Nephron (organoid): Measurements from ENCODE around the gene NIM1K.
"Not testable (repeated sequence)": the region's sequence is repeated elsewhere in the genome, so short reads cannot be mapped to it uniquely, and the experiment has no call there.

Experiments used
- H3K27ac Mint-ChIP-seq, 3 experiments: 2 replicates each; pipeline ENCODE4 v1.8.0; 2020; ENCODE audit warnings: mixed read lengths in 3 of 3, mild to moderate bottlenecking in 2 of 3, moderate library complexity in 1 of 3
- H3K27me3 Mint-ChIP-seq: 2 replicates; pipeline ENCODE4 v1.8.0; 2021; ENCODE audit warnings: low read depth, mild to moderate bottlenecking, moderate library complexity, mixed read lengths
- H3K36me3 Mint-ChIP-seq: 2 replicates; pipeline ENCODE4 v1.8.0; 2020; ENCODE audit warnings: low read depth, mixed read lengths
- H3K4me1 Mint-ChIP-seq: 2 replicates; pipeline ENCODE4 v1.8.0; 2020; ENCODE audit warnings: mixed read lengths
- H3K4me3 Mint-ChIP-seq, 3 experiments: 2 replicates each; pipeline ENCODE4 v1.8.0; 2020; ENCODE audit warnings: mild to moderate bottlenecking in 3 of 3, mixed read lengths in 3 of 3, moderate library complexity in 2 of 3
- H3K9me3 Mint-ChIP-seq: 2 replicates; pipeline ENCODE4 v1.8.0; 2020; ENCODE audit warnings: mixed read lengths
- TF ChIP-seq, protein P1 (sequence below), 3 experiments: fragments of 200-600 bp; sonication (generic); IDR thresholded peaks; one replicate each; pipeline ENCODE4 v1.5.0; 2021; ENCODE audit warnings: antibody characterized with exemption in 3 of 3; ENCODE audit not compliant: unreplicated experiment in 3 of 3

NIM1K gene

DNA sequence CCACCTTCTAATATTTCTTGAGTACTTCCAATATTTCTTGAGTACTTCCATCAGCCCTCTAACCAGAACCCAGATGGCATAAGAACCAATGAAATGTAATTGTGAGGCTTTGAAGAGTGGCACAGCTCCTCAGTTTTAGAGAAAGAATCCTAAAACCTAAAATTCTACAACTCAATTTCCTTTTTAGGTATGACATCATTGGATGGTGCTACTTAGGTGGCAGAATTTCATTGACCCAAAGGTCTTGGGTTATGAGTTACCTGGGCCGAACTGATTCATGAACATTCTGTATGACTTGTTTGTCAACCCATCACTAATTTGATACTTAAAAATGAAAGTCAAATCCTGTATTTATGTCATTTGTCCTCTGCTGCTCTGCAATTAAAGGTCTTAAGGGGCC is 108.1 kb downstream of the NIM1K start:
- peaks cover 76% of the 10 kb centered on the region for H3K36me3 Mint-ChIP-seq
- no peaks in the 10 kb centered on the region for H3K27me3 Mint-ChIP-seq
- H3K4me1 Mint-ChIP-seq = peaks cover 36% of the 10 kb centered on the region
- no peak overlapping the region for H3K4me3 Mint-ChIP-seq
- H3K9me3 Mint-ChIP-seq = no peaks in the 10 kb centered on the region
- TF ChIP-seq, protein P1, sequence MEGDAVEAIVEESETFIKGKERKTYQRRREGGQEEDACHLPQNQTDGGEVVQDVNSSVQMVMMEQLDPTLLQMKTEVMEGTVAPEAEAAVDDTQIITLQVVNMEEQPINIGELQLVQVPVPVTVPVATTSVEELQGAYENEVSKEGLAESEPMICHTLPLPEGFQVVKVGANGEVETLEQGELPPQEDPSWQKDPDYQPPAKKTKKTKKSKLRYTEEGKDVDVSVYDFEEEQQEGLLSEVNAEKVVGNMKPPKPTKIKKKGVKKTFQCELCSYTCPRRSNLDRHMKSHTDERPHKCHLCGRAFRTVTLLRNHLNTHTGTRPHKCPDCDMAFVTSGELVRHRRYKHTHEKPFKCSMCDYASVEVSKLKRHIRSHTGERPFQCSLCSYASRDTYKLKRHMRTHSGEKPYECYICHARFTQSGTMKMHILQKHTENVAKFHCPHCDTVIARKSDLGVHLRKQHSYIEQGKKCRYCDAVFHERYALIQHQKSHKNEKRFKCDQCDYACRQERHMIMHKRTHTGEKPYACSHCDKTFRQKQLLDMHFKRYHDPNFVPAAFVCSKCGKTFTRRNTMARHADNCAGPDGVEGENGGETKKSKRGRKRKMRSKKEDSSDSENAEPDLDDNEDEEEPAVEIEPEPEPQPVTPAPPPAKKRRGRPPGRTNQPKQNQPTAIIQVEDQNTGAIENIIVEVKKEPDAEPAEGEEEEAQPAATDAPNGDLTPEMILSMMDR (IDR thresholded peaks at IDR 0.05; ENCODE audit: unreplicated experiment in 3 of 3) = no peak
- no peak overlapping the region for H3K27ac Mint-ChIP-seq

DNA sequence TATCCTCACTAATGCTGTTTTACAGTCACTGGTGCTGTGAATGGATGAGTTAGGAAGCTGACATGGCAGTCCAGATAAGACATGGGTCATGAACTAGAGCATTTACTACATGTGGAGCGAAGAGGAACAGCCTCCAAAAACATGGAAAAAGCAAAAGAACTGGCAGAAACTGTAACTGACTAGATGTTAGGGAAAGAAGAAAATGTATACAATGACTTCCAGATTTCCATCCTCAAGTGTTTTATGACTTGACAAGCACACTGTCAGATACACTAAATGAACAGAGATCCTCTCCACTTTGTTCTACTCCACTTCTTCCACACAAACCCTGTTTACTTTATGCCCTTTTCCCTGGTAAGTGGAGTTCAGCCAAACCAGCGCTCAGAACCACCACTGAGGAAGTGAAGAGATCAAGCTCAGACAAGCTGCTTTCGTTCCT is 109.6 kb downstream of the NIM1K start:
- Mint-ChIP-seq H3K4me1 (peaks cover 40% of the 10 kb centered on the region), H3K36me3 (peaks cover 65% of the 10 kb centered on the region), H3K27ac (peak overlapping the region in 2 of 3 experiments; percentile 17 to 37), H3K4me3 (no peak overlapping the region), H3K27me3 (no peaks in the 10 kb centered on the region), H3K9me3 (no peaks in the 10 kb centered on the region)
- TF ChIP-seq, protein P1 (IDR thresholded peaks at IDR 0.05; ENCODE audit: unreplicated experiment in 3 of 3) = no peak

DNA sequence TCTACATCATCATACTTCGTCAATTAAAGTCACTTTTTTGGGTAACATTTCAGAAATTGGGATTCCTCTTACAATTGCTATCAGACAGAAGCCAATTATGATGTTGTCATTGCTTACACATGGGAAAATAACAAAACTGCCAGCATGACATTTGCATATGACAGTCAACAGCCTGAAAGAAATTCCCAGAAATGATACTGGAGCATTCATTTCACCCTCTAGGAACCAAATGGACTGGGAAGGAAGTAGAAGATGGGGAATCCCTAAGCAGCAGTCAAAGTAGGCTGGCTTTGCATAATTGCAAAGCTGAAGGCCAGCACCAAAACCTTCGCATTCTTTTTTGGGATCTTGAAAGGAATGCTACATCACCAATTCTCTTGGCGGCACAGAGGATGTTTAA is 110.5 kb downstream of the NIM1K start:
- Mint-ChIP-seq H3K27me3 (no peaks in the 10 kb centered on the region), H3K27ac (peak overlapping the region in 1 of 3 experiments; percentile 17), H3K9me3 (no peaks in the 10 kb centered on the region), H3K4me3 (no peak overlapping the region), H3K36me3 (peaks cover 61% of the 10 kb centered on the region), H3K4me1 (peaks cover 40% of the 10 kb centered on the region)
- TF ChIP-seq, protein P1 (IDR thresholded peaks at IDR 0.05; ENCODE audit: unreplicated experiment in 3 of 3) = no peak

DNA sequence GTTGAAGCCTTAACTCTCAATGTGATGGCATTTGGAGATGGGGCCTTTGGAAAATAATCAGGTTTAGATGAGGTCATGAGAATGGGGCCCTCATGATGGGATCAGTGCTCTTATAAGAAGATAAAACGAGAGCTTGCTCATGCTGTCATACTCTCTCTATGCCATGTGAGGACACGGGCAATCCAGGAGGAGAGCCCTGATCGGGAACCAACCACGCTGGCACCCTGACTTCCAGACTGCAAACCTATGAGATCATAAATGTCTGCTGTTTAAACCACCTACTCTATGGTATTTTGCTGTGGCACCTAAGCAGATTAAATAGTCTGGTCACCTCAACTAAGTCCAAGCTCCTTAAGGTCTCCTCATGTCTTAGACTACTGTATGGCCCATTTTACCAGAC is 111.2 kb downstream of the NIM1K start:
- Mint-ChIP-seq H3K36me3 (peaks cover 56% of the 10 kb centered on the region), H3K9me3 (no peaks in the 10 kb centered on the region), H3K27ac (no peak overlapping the region), H3K27me3 (no peaks in the 10 kb centered on the region), H3K4me3 (no peak overlapping the region), H3K4me1 (peaks cover 42% of the 10 kb centered on the region)
- TF ChIP-seq, protein P1 (IDR thresholded peaks at IDR 0.05; ENCODE audit: unreplicated experiment in 3 of 3) = no peak

DNA sequence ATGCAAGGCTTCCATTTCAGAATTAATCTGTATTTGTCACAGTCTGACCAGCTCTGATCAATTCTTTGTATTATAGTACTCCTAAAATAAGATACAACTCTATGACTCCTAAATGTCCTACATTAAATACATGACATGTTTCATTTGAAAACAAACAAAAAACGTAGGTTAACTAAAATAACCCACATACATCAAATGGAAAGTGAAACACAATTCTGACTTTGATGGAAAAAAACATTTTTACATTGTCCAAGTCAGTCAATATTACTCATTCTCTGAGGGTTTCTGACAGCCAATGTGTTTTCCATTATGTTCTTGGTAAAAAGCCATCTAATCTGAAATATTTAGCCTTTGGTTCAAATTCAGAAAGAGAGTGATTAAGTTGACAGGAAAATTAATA is 112.5 kb downstream of the NIM1K start:
- no peak overlapping the region for H3K4me3 Mint-ChIP-seq
- TF ChIP-seq, protein P1 (IDR thresholded peaks at IDR 0.05; ENCODE audit: unreplicated experiment in 3 of 3) = no peak
- H3K36me3 Mint-ChIP-seq = peaks cover 49% of the 10 kb centered on the region
- H3K4me1 Mint-ChIP-seq = peaks cover 49% of the 10 kb centered on the region
- H3K9me3 Mint-ChIP-seq = no peaks in the 10 kb centered on the region
- no peaks in the 10 kb centered on the region for H3K27me3 Mint-ChIP-seq
- no peak overlapping the region for H3K27ac Mint-ChIP-seq

DNA sequence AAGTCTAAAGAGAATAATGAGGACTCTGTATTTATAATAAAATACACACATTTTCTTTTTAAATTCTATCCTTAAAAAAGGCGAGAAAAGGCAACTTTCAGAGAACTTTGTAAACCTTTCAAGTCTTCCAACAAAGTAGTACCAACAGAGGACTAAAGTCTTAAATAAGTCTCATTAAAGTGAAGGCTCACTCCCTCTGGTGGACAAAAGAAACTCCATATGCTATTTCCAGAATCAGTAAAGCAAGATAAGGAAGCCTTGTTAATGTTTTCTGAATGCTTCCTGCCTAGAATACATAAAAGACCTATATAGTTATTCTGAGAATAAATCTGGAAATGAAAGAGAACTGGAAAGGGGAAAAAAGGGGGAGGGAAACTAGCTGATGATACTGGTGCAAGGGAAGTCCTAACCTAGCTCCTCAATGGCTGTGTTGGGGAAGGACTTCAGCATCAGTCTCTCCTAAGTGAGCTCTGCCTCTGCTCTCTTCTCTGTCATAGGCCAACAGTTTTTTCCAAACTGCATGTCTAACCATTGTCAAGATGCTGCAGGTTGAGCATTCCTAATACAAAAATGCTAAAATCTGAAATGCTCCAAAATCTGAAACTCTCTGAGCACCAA is 114.0 kb downstream of the NIM1K start:
- H3K36me3 Mint-ChIP-seq = peaks cover 38% of the 10 kb centered on the region
- H3K4me1 Mint-ChIP-seq = peaks cover 63% of the 10 kb centered on the region
- H3K4me3 Mint-ChIP-seq = no peak overlapping the region
- no peaks in the 10 kb centered on the region for H3K9me3 Mint-ChIP-seq
- no peaks in the 10 kb centered on the region for H3K27me3 Mint-ChIP-seq
- TF ChIP-seq, protein P1 (IDR thresholded peaks at IDR 0.05; ENCODE audit: unreplicated experiment in 3 of 3) = peak; percentile 61 to 66 (median 62)
- H3K27ac Mint-ChIP-seq = peak overlapping the region in 2 of 3 experiments; percentile 41 to 54

DNA sequence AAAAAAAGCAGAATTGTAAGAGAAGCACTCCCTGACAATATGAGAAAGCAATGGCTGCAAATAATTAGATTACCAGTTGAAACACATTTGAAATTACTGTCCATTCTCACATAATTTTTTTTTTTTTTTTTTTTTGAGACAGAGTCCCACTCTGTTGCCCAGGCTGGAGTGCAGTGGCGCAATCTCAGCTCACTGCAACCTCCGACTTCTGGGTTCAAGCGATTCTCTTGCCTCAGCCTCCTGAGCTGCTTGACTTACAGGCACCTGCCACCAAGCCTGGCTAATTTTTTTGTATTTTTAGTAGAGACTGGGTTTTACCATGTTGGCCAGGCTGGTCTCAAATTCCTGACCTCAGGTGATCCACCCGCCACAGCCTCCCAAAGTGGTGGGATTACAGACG is 114.9 kb downstream of the NIM1K start:
- Mint-ChIP-seq H3K27ac (peak overlapping the region in 1 of 3 experiments; percentile 40), H3K4me1 (peaks cover 66% of the 10 kb centered on the region), H3K4me3 (peak overlapping the region in 1 of 3 experiments; percentile 34), H3K36me3 (peaks cover 30% of the 10 kb centered on the region)
- H3K27me3 Mint-ChIP-seq, H3K9me3 Mint-ChIP-seq: not testable (repeated sequence)
